Measurements from ENCODE around the gene GHITM. TPM values are rescaled to one million over a fixed set of nuclear protein-coding genes. Genes with fewer than 3 reads are reported as not detected.

The GHITM gene
- polyA plus RNA-seq, 1 donor from 2014 or later: 226 TPM

- peaks cover 4% of the 10 kb centered on the region for H3K36me3 Mint-ChIP-seq
- H3K27me3 Mint-ChIP-seq: peaks cover 20% of the 10 kb centered on the region
- peak overlapping the region; percentile 15 to 76 (median 70) for H3K4me3 Mint-ChIP-seq
- H3K9me3 Mint-ChIP-seq: no peaks in the 10 kb centered on the region
- peaks cover 0 to 1% (median 1%) of the 10 kb centered on the region in 3 donors for H3K4me1 Mint-ChIP-seq
- peak overlapping the region in 1 of 3 donors; percentile 51 for H3K27ac Mint-ChIP-seq
These were observed 55.9 kb downstream of the GHITM start for GRCh38 chr10:84195044-84195830.

- H3K27ac Mint-ChIP-seq: no peak overlapping the region
These were observed 56.8 kb downstream of the GHITM start for GRCh38 chr10:84196083-84196482.

GRCh38 chr10:84196941-84197340 lies 57.6 kb downstream of the GHITM start:
- Mint-ChIP-seq H3K27me3 (peaks cover 21% of the 10 kb centered on the region), H3K4me1 (peaks cover 0 to 1% (median 0%) of the 10 kb centered on the region in 3 donors), H3K9me3 (no peaks in the 10 kb centered on the region), H3K36me3 (peaks cover 4% of the 10 kb centered on the region), H3K4me3 (no peak overlapping the region), H3K27ac (no peak overlapping the region)

More at GRCh38 chr10:84196083-84196482, 56.8 kb downstream of the GHITM start:
- Mint-ChIP-seq H3K4me3 (peak overlapping the region in 1 of 4 donors; percentile 52), H3K4me1 (peaks cover 0 to 1% (median 1%) of the 10 kb centered on the region in 3 donors), H3K27me3 (peaks cover 21% of the 10 kb centered on the region), H3K36me3 (peaks cover 4% of the 10 kb centered on the region), H3K9me3 (no peaks in the 10 kb centered on the region)

GRCh38 chr10:84197643-84198042 lies 58.3 kb downstream of the GHITM start:
- Mint-ChIP-seq H3K36me3 (peaks cover 1% of the 10 kb centered on the region), H3K27ac (no peak overlapping the region), H3K4me1 (peaks cover 0 to 1% (median 0%) of the 10 kb centered on the region in 3 donors), H3K27me3 (peaks cover 21% of the 10 kb centered on the region), H3K9me3 (no peaks in the 10 kb centered on the region), H3K4me3 (no peak overlapping the region)

DNA sequence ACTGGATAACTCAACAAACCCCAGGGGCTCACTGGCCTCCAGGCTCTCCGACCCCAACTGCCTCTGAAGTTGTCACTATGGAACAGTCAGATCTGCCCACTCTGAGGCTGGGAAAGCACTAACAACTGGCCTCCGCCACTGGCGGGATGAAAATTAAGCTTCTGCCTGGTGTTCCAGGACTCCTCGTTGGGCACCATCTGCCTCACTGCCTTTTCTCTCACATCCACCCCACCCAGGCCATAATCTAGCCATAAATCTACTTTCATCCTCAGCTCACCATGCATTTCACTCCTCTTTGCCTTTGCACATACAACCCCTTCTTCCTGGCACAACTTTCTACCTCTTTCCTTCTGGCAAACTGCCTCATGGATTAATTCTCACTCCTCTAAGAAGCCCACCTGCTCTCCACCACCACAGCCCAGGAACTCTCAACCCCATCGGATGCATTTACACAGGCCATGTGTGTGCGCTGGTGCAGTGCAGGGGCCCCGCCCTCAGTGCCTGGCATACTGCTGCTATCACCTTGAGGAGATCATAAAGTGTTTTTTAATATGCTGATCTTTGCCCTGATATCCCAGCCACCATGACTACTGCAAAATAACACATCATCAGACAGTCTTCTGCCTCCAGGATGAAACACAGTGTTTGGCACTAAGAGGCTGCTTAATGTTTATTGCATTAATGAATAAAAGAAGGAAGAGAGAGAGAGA lies 59.1 kb downstream of the GHITM start:
- Mint-ChIP-seq H3K4me3 (no peak overlapping the region), H3K4me1 (peaks cover 0 to 1% (median 0%) of the 10 kb centered on the region in 3 donors), H3K27ac (peak overlapping the region in 1 of 3 donors; percentile 85), H3K27me3 (peaks cover 18% of the 10 kb centered on the region), H3K36me3 (no peaks in the 10 kb centered on the region), H3K9me3 (no peaks in the 10 kb centered on the region)

DNA sequence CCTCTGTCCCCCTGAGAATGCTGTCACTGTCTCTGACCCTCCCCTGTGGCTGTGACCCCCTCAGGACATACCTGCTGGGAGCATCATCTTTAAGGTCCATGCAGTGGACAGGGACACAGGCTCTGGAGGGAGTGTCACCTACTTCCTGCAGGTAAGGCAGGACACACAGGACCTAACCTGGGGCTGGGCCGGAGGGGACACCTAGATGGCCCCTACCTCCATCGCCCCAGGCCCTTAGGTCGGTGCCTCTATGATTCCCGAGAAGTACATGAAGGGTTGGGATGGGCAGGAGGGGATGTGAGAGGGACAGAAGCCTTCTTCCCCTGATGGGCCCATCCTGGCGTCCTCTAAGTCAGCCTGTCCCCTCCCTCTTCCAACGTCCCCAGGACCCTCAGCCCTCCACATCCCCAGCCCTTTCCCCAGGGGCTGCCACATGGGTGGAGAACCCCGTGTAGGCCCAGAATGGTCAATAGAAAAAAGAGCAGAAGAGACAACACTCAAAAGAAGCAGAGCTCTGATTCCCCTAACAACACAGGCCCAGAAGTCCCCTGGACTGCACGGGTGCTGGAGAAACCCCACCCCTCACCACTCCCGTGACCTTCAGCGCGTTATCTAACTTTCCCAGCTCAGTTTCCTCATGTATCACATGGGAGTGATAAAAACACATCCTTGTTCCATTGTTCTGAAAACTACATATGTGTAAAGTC lies 61.4 kb downstream of the GHITM start:
- no peak overlapping the region for H3K27ac Mint-ChIP-seq
- no peak overlapping the region for H3K4me3 Mint-ChIP-seq
- peaks cover 0 to 3% (median 0%) of the 10 kb centered on the region in 3 donors for H3K4me1 Mint-ChIP-seq
- no peaks in the 10 kb centered on the region for H3K9me3 Mint-ChIP-seq
- H3K36me3 Mint-ChIP-seq: no peaks in the 10 kb centered on the region
- peaks cover 13% of the 10 kb centered on the region for H3K27me3 Mint-ChIP-seq

GRCh38 chr10:84201244-84201606 lies 61.9 kb downstream of the GHITM start:
- Mint-ChIP-seq H3K4me1 (peaks cover 0 to 3% (median 0%) of the 10 kb centered on the region in 3 donors), H3K27me3 (peaks cover 10% of the 10 kb centered on the region), H3K27ac (no peak overlapping the region), H3K4me3 (no peak overlapping the region), H3K9me3 (no peaks in the 10 kb centered on the region), H3K36me3 (no peaks in the 10 kb centered on the region)

GRCh38 chr10:84201682-84202081 lies 62.4 kb downstream of the GHITM start:
- Mint-ChIP-seq H3K36me3 (no peaks in the 10 kb centered on the region), H3K4me3 (no peak overlapping the region), H3K27me3 (peaks cover 6% of the 10 kb centered on the region), H3K9me3 (no peaks in the 10 kb centered on the region), H3K4me1 (peaks cover 0 to 3% (median 0%) of the 10 kb centered on the region in 3 donors), H3K27ac (no peak overlapping the region)

GRCh38 chr10:84202349-84202748 lies 63.0 kb downstream of the GHITM start:
- Mint-ChIP-seq H3K36me3 (no peaks in the 10 kb centered on the region), H3K27ac (no peak overlapping the region), H3K4me3 (no peak overlapping the region), H3K4me1 (peaks cover 0 to 3% (median 0%) of the 10 kb centered on the region in 3 donors), H3K9me3 (no peaks in the 10 kb centered on the region), H3K27me3 (peaks cover 5% of the 10 kb centered on the region)

Other genes with a start within 250 kb of the GHITM start
- not detected for gene GPR15LG, start 34.3 kb downstream of the GHITM start, polyA plus RNA-seq
- gene CDHR1, start 55.0 kb downstream of the GHITM start, polyA plus RNA-seq: not detected
- gene LRIT2, start 86.0 kb downstream of the GHITM start, polyA plus RNA-seq: not detected
- not detected for gene LRIT1, start 102.0 kb downstream of the GHITM start, polyA plus RNA-seq
- gene RGR, start 105.5 kb downstream of the GHITM start, polyA plus RNA-seq: not detected
- gene CCSER2, start 189.1 kb downstream of the GHITM start, polyA plus RNA-seq: 41.3 TPM